T-helper 9 cell (primary cell): ENCODE results near the gene ARHGAP9.
"Not testable (repeated sequence)": the region's sequence is repeated elsewhere in the genome, so short reads cannot be mapped to it uniquely, and the experiment has no call there.

ENCODE experiments used
- DNase-seq: peaks from one replicate; pipeline ENCODE4 v3.0.0-alpha.2; 2020

Gene ARHGAP9

GRCh38 chr12:57517187-57517586, 37.5 kb upstream of the ARHGAP9 start:
- DNase-seq, result no peak

GRCh38 chr12:57516617-57517153, 37.0 kb upstream of the ARHGAP9 start:
- DNase-seq, result no peak

GRCh38 chr12:57515934-57516541, 36.4 kb upstream of the ARHGAP9 start:
- no peak for DNase-seq

- no peak for DNase-seq
Observed at GRCh38 chr12:57515408-57515933, 35.8 kb upstream of the ARHGAP9 start.

- no peak for DNase-seq
Observed at GRCh38 chr12:57514720-57515407, 35.2 kb upstream of the ARHGAP9 start.

- DNase-seq, result not testable (repeated sequence)
Observed at GRCh38 chr12:57514246-57514645, 34.6 kb upstream of the ARHGAP9 start.

- not testable (repeated sequence) for DNase-seq
Observed at GRCh38 chr12:57513677-57514076, 34.0 kb upstream of the ARHGAP9 start.

- no peak for DNase-seq
Observed at GRCh38 chr12:57513266-57513665, 33.6 kb upstream of the ARHGAP9 start.

- no peak for DNase-seq
Observed at GRCh38 chr12:57512665-57513064, 33.0 kb upstream of the ARHGAP9 start.

- DNase-seq, result no peak
Observed at GRCh38 chr12:57511588-57512325, 32.1 kb upstream of the ARHGAP9 start.

- DNase-seq, result no peak
Observed at GRCh38 chr12:57511161-57511560, 31.5 kb upstream of the ARHGAP9 start.

GRCh38 chr12:57507796-57508195, 28.1 kb upstream of the ARHGAP9 start:
- not testable (repeated sequence) for DNase-seq

- DNase-seq, result not testable (repeated sequence)
Observed at GRCh38 chr12:57506541-57506940, 26.9 kb upstream of the ARHGAP9 start.

- not testable (repeated sequence) for DNase-seq
Observed at GRCh38 chr12:57502311-57502969, 22.8 kb upstream of the ARHGAP9 start.

GRCh38 chr12:57500213-57500612, 20.5 kb upstream of the ARHGAP9 start:
- no peak for DNase-seq

GRCh38 chr12:57498571-57498970, 18.9 kb upstream of the ARHGAP9 start:
- DNase-seq, result no peak

GRCh38 chr12:57498132-57498502, 18.5 kb upstream of the ARHGAP9 start:
- DNase-seq, result no peak

GRCh38 chr12:57497223-57498131, 17.8 kb upstream of the ARHGAP9 start:
- no peak for DNase-seq

- DNase-seq, result no peak
Observed at GRCh38 chr12:57496822-57497221, 17.2 kb upstream of the ARHGAP9 start.

- DNase-seq, result not testable (repeated sequence)
Observed at GRCh38 chr12:57495051-57495701, 15.5 kb upstream of the ARHGAP9 start.
